Measurements from ENCODE around the gene DZIP1L. TPM values are rescaled to one million over a fixed set of nuclear protein-coding genes. Genes with fewer than 3 reads are reported as not detected.
"Not testable (repeated sequence)": the region's sequence is repeated elsewhere in the genome, so short reads cannot be mapped to it uniquely, and the experiment has no call there.

The DZIP1L gene
- total RNA-seq, 1 donor from 2014 or later: 7.7 TPM

- H3K27me3 Mint-ChIP-seq (ENCODE audit: unreplicated experiment): no peaks in the 10 kb centered on the region
- no peaks in the 10 kb centered on the region for H3K4me1 Mint-ChIP-seq (ENCODE audit: unreplicated experiment)
- no peaks in the 10 kb centered on the region for H3K9me3 Mint-ChIP-seq (ENCODE audit: unreplicated experiment)
- TF ChIP-seq CTCF (IDR thresholded peaks at IDR 0.05; ENCODE audit: unreplicated experiment): no peak
- H3K36me3 Mint-ChIP-seq (ENCODE audit: low read depth, unreplicated experiment): peaks cover 14% of the 10 kb centered on the region
- DNase-seq (ENCODE audit: low spot score): no peak
- no peak overlapping the region for H3K4me3 Mint-ChIP-seq (ENCODE audit: unreplicated experiment)
- H3K27ac Mint-ChIP-seq (ENCODE audit: unreplicated experiment): no peak overlapping the region
These were observed 16.0 kb downstream of the DZIP1L start for GRCh38 chr3:138099417-138099816.

GRCh38 chr3:138097192-138098172 is 17.9 kb downstream of the DZIP1L start:
- H3K36me3 Mint-ChIP-seq (ENCODE audit: low read depth, unreplicated experiment): peaks cover 15% of the 10 kb centered on the region
- H3K4me3 Mint-ChIP-seq (ENCODE audit: unreplicated experiment): no peak overlapping the region
- no peaks in the 10 kb centered on the region for H3K9me3 Mint-ChIP-seq (ENCODE audit: unreplicated experiment)
- peak; percentile 73 for TF ChIP-seq CTCF (IDR thresholded peaks at IDR 0.05; ENCODE audit: unreplicated experiment)
- H3K4me1 Mint-ChIP-seq (ENCODE audit: unreplicated experiment): no peaks in the 10 kb centered on the region
- DNase-seq (ENCODE audit: low spot score): peak; percentile 33
- no peak overlapping the region for H3K27ac Mint-ChIP-seq (ENCODE audit: unreplicated experiment)
- H3K27me3 Mint-ChIP-seq (ENCODE audit: unreplicated experiment): no peaks in the 10 kb centered on the region

GRCh38 chr3:138093721-138094120 is 21.7 kb downstream of the DZIP1L start:
- H3K9me3 Mint-ChIP-seq (ENCODE audit: unreplicated experiment): no peaks in the 10 kb centered on the region
- no peak for DNase-seq (ENCODE audit: low spot score)
- H3K4me1 Mint-ChIP-seq (ENCODE audit: unreplicated experiment): no peaks in the 10 kb centered on the region
- no peak overlapping the region for H3K4me3 Mint-ChIP-seq (ENCODE audit: unreplicated experiment)
- no peaks in the 10 kb centered on the region for H3K27me3 Mint-ChIP-seq (ENCODE audit: unreplicated experiment)
- no peak for TF ChIP-seq CTCF (IDR thresholded peaks at IDR 0.05; ENCODE audit: unreplicated experiment)
- H3K27ac Mint-ChIP-seq (ENCODE audit: unreplicated experiment): no peak overlapping the region
- peaks cover 10% of the 10 kb centered on the region for H3K36me3 Mint-ChIP-seq (ENCODE audit: low read depth, unreplicated experiment)

- Mint-ChIP-seq H3K9me3 (ENCODE audit: unreplicated experiment) (no peaks in the 10 kb centered on the region), H3K4me1 (ENCODE audit: unreplicated experiment) (no peaks in the 10 kb centered on the region), H3K27ac (ENCODE audit: unreplicated experiment) (no peak overlapping the region), H3K27me3 (ENCODE audit: unreplicated experiment) (no peaks in the 10 kb centered on the region), H3K4me3 (ENCODE audit: unreplicated experiment) (no peak overlapping the region), H3K36me3 (ENCODE audit: low read depth, unreplicated experiment) (peaks cover 24% of the 10 kb centered on the region)
- no peak for DNase-seq (ENCODE audit: low spot score)
- TF ChIP-seq CTCF (IDR thresholded peaks at IDR 0.05; ENCODE audit: unreplicated experiment): no peak
These were observed 23.4 kb downstream of the DZIP1L start for GRCh38 chr3:138092023-138092422.

- no peak for DNase-seq (ENCODE audit: low spot score)
- no peak overlapping the region for H3K27ac Mint-ChIP-seq (ENCODE audit: unreplicated experiment)
- no peaks in the 10 kb centered on the region for H3K27me3 Mint-ChIP-seq (ENCODE audit: unreplicated experiment)
- no peak overlapping the region for H3K4me3 Mint-ChIP-seq (ENCODE audit: unreplicated experiment)
- no peaks in the 10 kb centered on the region for H3K4me1 Mint-ChIP-seq (ENCODE audit: unreplicated experiment)
- no peaks in the 10 kb centered on the region for H3K9me3 Mint-ChIP-seq (ENCODE audit: unreplicated experiment)
- no peak for TF ChIP-seq CTCF (IDR thresholded peaks at IDR 0.05; ENCODE audit: unreplicated experiment)
- H3K36me3 Mint-ChIP-seq (ENCODE audit: low read depth, unreplicated experiment): peaks cover 26% of the 10 kb centered on the region
These were observed 26.3 kb downstream of the DZIP1L start for GRCh38 chr3:138089091-138089490.

- H3K27me3 Mint-ChIP-seq (ENCODE audit: unreplicated experiment); H3K9me3 Mint-ChIP-seq (ENCODE audit: unreplicated experiment); DNase-seq (ENCODE audit: low spot score); H3K4me3 Mint-ChIP-seq (ENCODE audit: unreplicated experiment); H3K27ac Mint-ChIP-seq (ENCODE audit: unreplicated experiment): not testable (repeated sequence)
- peaks cover 23% of the 10 kb centered on the region for H3K36me3 Mint-ChIP-seq (ENCODE audit: low read depth, unreplicated experiment)
- H3K4me1 Mint-ChIP-seq (ENCODE audit: unreplicated experiment): peaks cover 11% of the 10 kb centered on the region
These were observed 29.7 kb downstream of the DZIP1L start for GRCh38 chr3:138085745-138086144.
